ENCODE measurements around the gene METTL25B. TPM values are rescaled to one million over a fixed set of nuclear protein-coding genes. Genes with fewer than 3 reads are reported as not detected.

The METTL25B gene
- total and polyA plus RNA-seq, 2 of the 13 experiments (the other 11 are each of a cell fraction or from before 2014, with no cell fraction given): 11.9 to 24.0 TPM

GRCh38 chr1:156738407-156738806 lies 10.1 kb downstream of the METTL25B start (continued):
- TF ChIP-seq HHEX (CRISPR knock-in tag; IDR thresholded peaks at IDR 0.05): no peak
- TF ChIP-seq NR2C2 (CRISPR knock-in tag; IDR thresholded peaks at IDR 0.05; ENCODE audit: borderline replicate concordance): no peak
- no peak for TF ChIP-seq ZNF446 (CRISPR knock-in tag; IDR thresholded peaks at IDR 0.05)
- no peak for TF ChIP-seq MTA3 (CRISPR knock-in tag; IDR thresholded peaks at IDR 0.05)
- TF ChIP-seq SRF (IDR thresholded peaks at IDR 0.05; ENCODE audit: low read depth, low read length): no peak
- TF ChIP-seq CHCHD3 (CRISPR knock-in tag; IDR thresholded peaks at IDR 0.05): no peak

- intact Hi-C loops (cut with micrococcal nuclease; ENCODE audit: unreplicated experiment): no loop called here
Observed at GRCh38 chr1:156738916-156739315, 10.6 kb downstream of the METTL25B start.

More at GRCh38 chr1:156738916-156739315, 10.6 kb downstream of the METTL25B start:
- BruUV-seq (replicated peaks): no TSS peak
- DNase-seq (ENCODE audit: low spot score): no peak
- Histone ChIP-seq H3K79me2 (ENCODE audit: insufficient read depth, low read length) (peaks cover 4% of the 10 kb centered on the region), H3K27me3 (ENCODE audit: control insufficient read depth in 1 of 2, insufficient read depth in 2 of 2, low read length in 2 of 2) (no peaks in the 10 kb centered on the region; a peak in 1 of 5 replicates), H3K27ac (ENCODE audit: extremely low read length, insufficient read depth, low read length) (no peak overlapping the region), H3K4me3 (replicated peaks in 1 of 3; ENCODE audit: insufficient read depth in 1 of 3, low read depth in 2 of 3, low read length in 3 of 3) (no peak overlapping the region), H3K9me3 (ENCODE audit: low read length) (no peaks in the 10 kb centered on the region), H3K36me3 (replicated peaks in 1 of 2; ENCODE audit: control insufficient read depth in 1 of 2, insufficient read depth in 2 of 2, low read length in 2 of 2) (peaks cover 5 to 20% of the 10 kb centered on the region in 2 experiments; a peak in 4 of 5 replicates), H3K4me2 (ENCODE audit: low read depth, low read length) (no peak overlapping the region), H3K9ac (ENCODE audit: insufficient read depth, low read depth, low read length) (no peak overlapping the region), H2AFZ (ENCODE audit: low read length) (no peak overlapping the region), H4K20me1 (ENCODE audit: insufficient read depth, low read length) (no peaks in the 10 kb centered on the region), H3K4me1 (ENCODE audit: insufficient read depth, low read length) (peaks cover 16% of the 10 kb centered on the region)
- POLR2A ChIA-PET: no interaction called here
- 100% methylated on average over 2 of the region's 2 CpGs for WGBS (ENCODE audit: low lambda C conversion rate)
- CTCF ChIA-PET (ENCODE audit: low intra/inter-chr PET ratio, low total read pairs): no interaction called here
- no peak for FAIRE-seq
- ATAC-seq: no peak
- in situ Hi-C loops (cut with HindIII; ENCODE audit: extremely low pct_ligation_motif_present, low pct_unique_long_range_greater_than_20kb): no loop called here
- TF ChIP-seq JDP2 (CRISPR knock-in tag; IDR thresholded peaks at IDR 0.05; ENCODE audit: borderline replicate concordance) (no peak), FOXJ3 (CRISPR knock-in tag; IDR thresholded peaks at IDR 0.05; ENCODE audit: borderline replicate concordance) (no peak), SOX5 (CRISPR knock-in tag; IDR thresholded peaks at IDR 0.05; ENCODE audit: borderline replicate concordance) (no peak), ZNF513 (CRISPR knock-in tag; conservative IDR thresholded peaks at IDR 0.05) (no peak), ZNF557 (CRISPR knock-in tag; IDR thresholded peaks at IDR 0.05) (no peak), ZSCAN30 (CRISPR knock-in tag; IDR thresholded peaks at IDR 0.05) (no peak), PRMT3 (CRISPR knock-in tag; IDR thresholded peaks at IDR 0.05; ENCODE audit: borderline replicate concordance, low read depth) (no peak), KAT7 (CRISPR knock-in tag; IDR thresholded peaks at IDR 0.05; ENCODE audit: borderline replicate concordance) (no peak), SP1 (IDR thresholded peaks at IDR 0.05) (no peak), SP1 (CRISPR knock-in tag; IDR thresholded peaks at IDR 0.05) (no peak)

Measured in HepG2 (cell line).